Activated naive CD8-positive, alpha-beta T cell treated with anti-CD3 and anti-CD28 coated beads, Interleukin-2, amount 50 U/mL, for 24 hours (primary cell): ENCODE measurements around the gene PRKD3.
A peak's percentile ranks its signal among the peaks of the same experiment; 100 is the strongest.

Source experiments
- ATAC-seq: fragments of 150-1000 bp; cut with Tn5 transposase; one replicate; pipeline ENCODE4 v1.10.0; 2021
- DNase-seq: peaks from one replicate; pipeline ENCODE4 v3.0.0; 2021
- H3K27ac Mint-ChIP-seq: one replicate; pipeline ENCODE4 v1.8.0; 2021; ENCODE audit warnings: mild to moderate bottlenecking, mixed read lengths
- H3K27me3 Mint-ChIP-seq: one replicate; pipeline ENCODE4 v1.8.0; 2021; ENCODE audit warnings: mixed read lengths
- H3K36me3 Mint-ChIP-seq: one replicate; pipeline ENCODE4 v1.8.0; 2021; ENCODE audit warnings: low read depth, mixed read lengths
- H3K4me1 Mint-ChIP-seq: one replicate; pipeline ENCODE4 v1.8.0; 2021; ENCODE audit warnings: mixed read lengths
- H3K4me3 Mint-ChIP-seq: one replicate; pipeline ENCODE4 v1.8.0; 2021; ENCODE audit warnings: mild to moderate bottlenecking, moderate library complexity, mixed read lengths
- H3K9me3 Mint-ChIP-seq: one replicate; pipeline ENCODE4 v1.8.0; 2021; ENCODE audit warnings: mixed read lengths

The PRKD3 gene

DNA sequence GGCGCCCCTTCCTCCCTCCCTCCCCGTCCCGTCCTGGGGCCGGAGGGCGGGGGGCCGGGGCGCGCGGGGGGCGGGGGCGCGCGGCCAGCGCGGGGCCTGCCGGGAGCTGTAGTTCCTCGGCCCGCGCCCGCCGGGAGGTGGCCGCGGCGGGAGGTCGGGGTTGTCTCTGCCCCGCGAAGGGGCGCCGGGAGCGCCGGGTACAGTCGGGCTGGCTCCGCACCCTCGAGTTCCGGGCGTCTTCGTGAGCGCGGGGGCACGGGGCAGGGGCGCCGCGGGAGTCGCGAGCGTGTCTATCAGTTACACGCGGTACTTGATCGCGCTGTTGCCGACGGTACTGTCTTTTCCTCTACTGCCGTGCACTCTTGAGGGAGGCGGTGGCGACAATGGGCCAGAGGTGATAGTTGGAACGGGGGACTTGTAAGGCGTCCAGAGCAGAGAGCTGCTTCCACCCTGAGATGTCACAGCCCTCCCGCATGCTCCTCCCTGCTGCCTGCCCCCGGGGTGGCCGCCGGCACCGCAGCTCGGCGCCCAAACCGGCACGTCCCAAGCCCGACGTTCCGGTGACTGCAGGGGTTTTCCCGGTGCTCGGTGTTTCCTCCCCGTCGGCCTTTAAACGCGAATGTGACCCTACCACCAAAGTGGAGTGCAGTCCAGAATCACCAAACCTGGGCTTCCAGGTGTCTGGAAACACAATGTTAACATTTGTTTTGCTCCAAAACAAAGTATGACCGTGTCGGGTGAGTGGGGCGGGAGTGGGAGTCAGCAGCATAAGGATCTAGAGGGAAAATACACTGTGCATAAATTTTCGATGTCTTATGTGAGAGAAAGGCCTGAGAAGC is at the start of gene PRKD3:
PRKD3 (minus strand) TSS at position 48 of the 839 bp plus-strand sequence. CDS start 8,309 bp downstream, outside the sequence.
- peak within 1 kb of the TSS; percentile 98 for H3K4me3 Mint-ChIP-seq
- ATAC-seq: peak; percentile 73
- no peaks in the 10 kb centered on the region for H3K9me3 Mint-ChIP-seq
- peak; percentile 72 for DNase-seq
- peaks cover 19% of the 10 kb centered on the region for H3K27me3 Mint-ChIP-seq
- H3K36me3 Mint-ChIP-seq: peaks cover 20% of the 10 kb centered on the region
- H3K4me1 Mint-ChIP-seq: peaks cover 42% of the 10 kb centered on the region
- peak within 1 kb of the TSS; percentile 96 for H3K27ac Mint-ChIP-seq

GRCh38 chr2:37372000-37372399 is 47.4 kb upstream of the PRKD3 start:
- no peak overlapping the region for H3K27ac Mint-ChIP-seq

DNA sequence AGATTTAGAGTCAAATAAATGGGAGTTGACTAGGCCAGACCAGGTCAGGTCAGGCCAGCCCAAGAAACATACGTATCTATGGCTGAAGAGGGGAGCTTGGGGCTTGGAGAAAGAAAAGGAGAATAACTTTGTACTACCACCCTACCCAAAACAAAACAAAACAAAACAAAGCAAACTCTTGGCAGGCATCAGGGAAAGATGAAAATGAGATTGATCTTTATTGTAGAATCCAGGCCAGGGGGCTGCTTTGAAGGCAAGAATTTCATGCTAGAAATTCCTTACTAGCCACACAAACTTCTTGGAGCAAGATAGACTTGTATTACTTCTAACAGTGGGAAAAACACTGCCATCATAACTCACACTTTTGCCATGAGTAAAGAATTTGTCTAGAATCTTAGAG is 46.0 kb upstream of the PRKD3 start:
- no peak overlapping the region for H3K27ac Mint-ChIP-seq
- no peak overlapping the region for H3K4me3 Mint-ChIP-seq
- H3K4me1 Mint-ChIP-seq: peaks cover 14% of the 10 kb centered on the region
- no peak for ATAC-seq
- H3K36me3 Mint-ChIP-seq: no peaks in the 10 kb centered on the region
- no peak for DNase-seq
- H3K27me3 Mint-ChIP-seq: peaks cover 32% of the 10 kb centered on the region
- H3K9me3 Mint-ChIP-seq: no peaks in the 10 kb centered on the region

More at GRCh38 chr2:37372000-37372399, 47.4 kb upstream of the PRKD3 start:
- Mint-ChIP-seq H3K4me3 (no peak overlapping the region), H3K4me1 (peaks cover 27% of the 10 kb centered on the region), H3K36me3 (no peaks in the 10 kb centered on the region), H3K27me3 (peaks cover 32% of the 10 kb centered on the region), H3K9me3 (no peaks in the 10 kb centered on the region)
- no peak for ATAC-seq
- no peak for DNase-seq

- Mint-ChIP-seq H3K27ac (peak overlapping the region; percentile 74), H3K9me3 (no peaks in the 10 kb centered on the region), H3K4me1 (peaks cover 4% of the 10 kb centered on the region), H3K36me3 (no peaks in the 10 kb centered on the region), H3K4me3 (peak overlapping the region; percentile 4), H3K27me3 (peaks cover 18% of the 10 kb centered on the region)
- ATAC-seq: peak; percentile 61
- DNase-seq: no peak
Observed at GRCh38 chr2:37367984-37368383, 43.4 kb upstream of the PRKD3 start.

DNA sequence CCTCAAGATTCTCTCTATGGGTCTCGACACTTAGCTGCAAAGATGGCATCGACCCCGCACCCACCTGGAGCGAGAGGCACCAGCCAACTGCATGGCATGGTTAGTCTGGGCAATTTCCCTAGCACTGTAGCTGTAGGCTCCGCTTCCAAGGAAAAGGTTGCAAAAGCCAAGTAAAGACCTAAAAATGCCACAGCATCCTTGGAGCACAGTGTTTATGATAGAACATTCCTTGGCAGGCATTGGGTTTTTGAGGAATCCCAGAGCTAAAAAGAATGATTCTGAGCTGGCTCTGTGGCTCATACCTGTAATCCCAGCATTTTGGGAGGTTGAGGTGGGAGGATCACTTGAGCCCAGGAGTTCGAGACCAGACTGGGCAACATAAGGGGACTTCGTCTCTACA is 42.7 kb upstream of the PRKD3 start:
- Mint-ChIP-seq H3K4me3 (peak overlapping the region; percentile 45), H3K36me3 (no peaks in the 10 kb centered on the region), H3K27ac (peak overlapping the region; percentile 74), H3K9me3 (no peaks in the 10 kb centered on the region), H3K27me3 (peaks cover 19% of the 10 kb centered on the region), H3K4me1 (peaks cover 4% of the 10 kb centered on the region)
- ATAC-seq: peak; percentile 2
- DNase-seq: no peak

DNA sequence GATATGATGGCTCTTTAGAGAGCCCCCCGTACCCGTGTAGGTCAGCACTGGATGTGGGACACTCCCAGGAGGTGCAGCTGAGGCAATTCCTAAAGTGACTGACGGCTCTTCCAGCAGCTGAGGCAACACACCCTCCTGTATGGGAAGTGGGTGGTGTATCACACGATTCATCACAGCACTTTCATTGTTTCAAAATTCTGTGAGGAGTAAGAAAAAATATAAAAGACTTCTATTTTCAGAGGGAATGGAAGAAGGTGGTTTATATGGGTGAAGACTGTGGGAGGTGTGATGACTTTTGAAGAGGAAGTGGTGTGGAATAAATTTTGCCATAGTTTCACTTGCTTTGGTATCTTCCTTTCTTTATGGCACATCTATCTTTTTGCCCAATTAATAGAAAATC is 42.1 kb upstream of the PRKD3 start:
- Mint-ChIP-seq H3K27me3 (peaks cover 19% of the 10 kb centered on the region), H3K4me1 (peaks cover 4% of the 10 kb centered on the region), H3K4me3 (peak overlapping the region; percentile 45), H3K9me3 (no peaks in the 10 kb centered on the region), H3K27ac (peak overlapping the region; percentile 74), H3K36me3 (no peaks in the 10 kb centered on the region)
- peak; percentile 28 for DNase-seq
- peak; percentile 72 for ATAC-seq

GRCh38 chr2:37365669-37366068 is 41.0 kb upstream of the PRKD3 start:
- Mint-ChIP-seq H3K27ac (no peak overlapping the region), H3K36me3 (no peaks in the 10 kb centered on the region), H3K4me1 (peaks cover 4% of the 10 kb centered on the region), H3K27me3 (peaks cover 28% of the 10 kb centered on the region), H3K9me3 (no peaks in the 10 kb centered on the region), H3K4me3 (no peak overlapping the region)
- peak; percentile 66 for ATAC-seq
- DNase-seq: no peak

DNA sequence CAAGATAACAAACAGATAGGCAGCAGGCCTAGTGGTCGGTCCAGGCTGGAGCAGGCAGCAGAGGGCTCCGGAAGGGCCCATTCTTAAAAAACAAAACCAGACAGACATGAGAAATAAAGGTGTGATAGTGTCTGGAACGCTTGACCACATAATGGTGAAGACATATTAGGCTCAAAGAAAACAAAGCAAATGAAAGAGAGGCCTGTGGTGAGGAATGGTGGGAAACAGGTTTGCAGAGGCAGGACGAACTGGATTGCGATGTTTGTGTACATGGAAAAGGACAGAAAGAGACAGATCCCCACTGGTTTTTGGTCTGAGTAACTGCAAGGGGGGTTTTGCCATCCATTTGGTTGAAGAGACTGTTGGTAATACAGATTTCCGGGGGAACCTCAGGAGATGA is 39.7 kb upstream of the PRKD3 start:
- Mint-ChIP-seq H3K4me3 (no peak overlapping the region), H3K27ac (no peak overlapping the region), H3K36me3 (no peaks in the 10 kb centered on the region), H3K9me3 (no peaks in the 10 kb centered on the region), H3K27me3 (peaks cover 37% of the 10 kb centered on the region), H3K4me1 (peaks cover 4% of the 10 kb centered on the region)
- no peak for DNase-seq
- ATAC-seq: no peak

- H3K36me3 Mint-ChIP-seq: no peaks in the 10 kb centered on the region
- no peak for ATAC-seq
- H3K4me3 Mint-ChIP-seq: no peak overlapping the region
- no peaks in the 10 kb centered on the region for H3K9me3 Mint-ChIP-seq
- H3K27me3 Mint-ChIP-seq: peaks cover 49% of the 10 kb centered on the region
- H3K4me1 Mint-ChIP-seq: no peaks in the 10 kb centered on the region
- no peak overlapping the region for H3K27ac Mint-ChIP-seq
- DNase-seq: no peak
Observed at GRCh38 chr2:37361994-37362698, 37.5 kb upstream of the PRKD3 start.

DNA sequence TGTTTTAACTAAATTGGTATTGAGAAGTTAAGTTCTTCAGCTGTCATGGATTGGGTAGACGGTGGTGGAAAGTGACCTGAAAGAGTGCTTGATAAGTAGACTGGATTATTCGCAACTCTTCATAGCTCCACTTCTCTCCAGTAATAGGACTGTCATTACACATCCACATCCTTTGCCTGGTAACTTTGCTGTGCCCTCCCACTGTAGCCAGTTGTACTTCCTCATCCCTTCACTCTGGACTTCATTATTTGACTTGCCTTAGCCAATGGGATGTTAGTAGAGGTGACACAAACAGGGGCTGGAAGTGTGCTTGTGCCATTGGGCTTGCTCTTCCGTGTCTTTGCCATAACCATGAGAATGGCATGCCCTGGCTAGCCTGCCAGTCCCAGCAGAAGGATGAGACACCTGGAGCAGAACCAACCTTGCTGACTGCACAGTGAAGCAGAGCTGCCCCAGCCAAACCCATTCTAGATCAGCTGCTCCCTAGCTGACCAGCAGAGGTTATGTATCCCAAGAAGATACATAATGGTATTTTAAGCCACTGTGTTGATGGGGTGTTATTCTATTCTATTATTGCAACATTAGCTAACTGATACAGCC is 36.7 kb upstream of the PRKD3 start:
- no peak for ATAC-seq

GRCh38 chr2:37358466-37358865 is 33.8 kb upstream of the PRKD3 start:
- no peaks in the 10 kb centered on the region for H3K4me1 Mint-ChIP-seq
- no peaks in the 10 kb centered on the region for H3K36me3 Mint-ChIP-seq
- ATAC-seq: no peak
- H3K27me3 Mint-ChIP-seq: peaks cover 70% of the 10 kb centered on the region
- no peaks in the 10 kb centered on the region for H3K9me3 Mint-ChIP-seq
- no peak overlapping the region for H3K27ac Mint-ChIP-seq
- no peak overlapping the region for H3K4me3 Mint-ChIP-seq
- DNase-seq: no peak

More for the DNA sequence above, 36.7 kb upstream of the PRKD3 start:
- Mint-ChIP-seq H3K4me1 (no peaks in the 10 kb centered on the region), H3K27me3 (peaks cover 53% of the 10 kb centered on the region), H3K9me3 (no peaks in the 10 kb centered on the region), H3K36me3 (no peaks in the 10 kb centered on the region), H3K4me3 (no peak overlapping the region), H3K27ac (no peak overlapping the region)
- DNase-seq: no peak

DNA sequence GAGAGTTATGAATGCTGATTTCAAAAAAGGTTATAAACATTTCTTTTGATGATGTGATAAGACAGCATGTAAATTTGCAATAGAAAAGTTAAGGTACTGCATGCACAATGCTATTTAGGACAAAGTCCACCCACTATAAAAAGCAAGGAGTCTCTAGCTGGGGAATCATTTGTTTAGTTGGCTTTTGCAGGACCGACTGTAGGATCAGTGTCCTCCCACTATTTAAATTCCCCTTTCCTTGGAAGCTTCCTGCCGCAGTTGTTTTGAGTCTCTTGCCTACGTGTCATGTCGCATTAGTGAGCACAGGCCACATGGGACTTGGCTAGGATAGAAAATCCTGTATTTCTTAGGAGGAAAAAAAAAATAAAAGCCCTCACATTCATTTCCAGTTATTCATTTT is 32.9 kb upstream of the PRKD3 start:
- no peak for DNase-seq

DNA sequence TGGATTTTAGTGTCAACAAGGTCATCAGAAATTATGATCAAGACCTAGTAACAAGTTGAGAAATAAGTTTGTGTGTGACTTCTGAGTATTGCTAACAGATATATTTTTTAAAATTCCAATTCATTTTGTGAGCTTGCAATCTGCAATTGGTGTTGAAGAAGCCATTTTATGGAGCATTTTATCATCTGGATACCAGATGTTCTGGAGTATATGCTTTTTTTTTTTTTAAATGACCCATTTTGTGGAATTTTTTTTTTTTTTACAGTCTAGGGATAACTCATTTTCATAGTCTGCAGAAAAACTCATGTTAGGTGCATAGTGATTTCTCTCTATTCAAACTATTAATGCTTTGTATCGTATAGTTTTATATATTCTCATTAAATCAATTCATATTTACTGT is 32.4 kb upstream of the PRKD3 start:
- ATAC-seq (no peak), DNase-seq (no peak)
- no peak overlapping the region for H3K27ac Mint-ChIP-seq
- no peak overlapping the region for H3K4me3 Mint-ChIP-seq
- no peaks in the 10 kb centered on the region for H3K4me1 Mint-ChIP-seq
- H3K36me3 Mint-ChIP-seq: no peaks in the 10 kb centered on the region
- peaks cover 63% of the 10 kb centered on the region for H3K27me3 Mint-ChIP-seq
- H3K9me3 Mint-ChIP-seq: no peaks in the 10 kb centered on the region

More for the DNA sequence above, 32.9 kb upstream of the PRKD3 start:
- no peak overlapping the region for H3K4me3 Mint-ChIP-seq
- H3K27ac Mint-ChIP-seq: no peak overlapping the region
- no peaks in the 10 kb centered on the region for H3K9me3 Mint-ChIP-seq
- H3K4me1 Mint-ChIP-seq: no peaks in the 10 kb centered on the region
- ATAC-seq: no peak
- H3K27me3 Mint-ChIP-seq: peaks cover 67% of the 10 kb centered on the region
- H3K36me3 Mint-ChIP-seq: no peaks in the 10 kb centered on the region

DNA sequence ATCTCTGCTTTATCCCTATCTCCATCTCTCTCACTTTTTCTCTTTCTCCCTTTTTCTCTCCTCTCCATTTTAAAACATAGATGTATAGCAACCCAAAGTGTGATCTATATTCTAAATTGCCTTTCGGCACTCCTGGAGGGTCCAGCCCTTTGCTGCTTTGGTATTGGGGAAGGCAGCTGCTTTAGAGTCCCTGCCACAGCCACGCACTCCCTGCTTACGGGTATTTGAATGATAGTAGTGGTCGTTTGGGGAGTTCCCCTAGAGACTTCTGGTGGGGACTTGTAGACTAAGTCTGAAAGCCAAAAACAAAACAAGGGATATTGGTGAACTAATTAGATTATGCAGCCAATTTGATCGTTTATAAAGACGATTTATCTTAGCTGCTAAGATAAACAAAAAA is 31.7 kb upstream of the PRKD3 start:
- Mint-ChIP-seq H3K4me3 (no peak overlapping the region), H3K27ac (no peak overlapping the region), H3K9me3 (no peaks in the 10 kb centered on the region), H3K36me3 (no peaks in the 10 kb centered on the region), H3K27me3 (peaks cover 55% of the 10 kb centered on the region), H3K4me1 (no peaks in the 10 kb centered on the region)
- no peak for DNase-seq
- no peak for ATAC-seq

DNA sequence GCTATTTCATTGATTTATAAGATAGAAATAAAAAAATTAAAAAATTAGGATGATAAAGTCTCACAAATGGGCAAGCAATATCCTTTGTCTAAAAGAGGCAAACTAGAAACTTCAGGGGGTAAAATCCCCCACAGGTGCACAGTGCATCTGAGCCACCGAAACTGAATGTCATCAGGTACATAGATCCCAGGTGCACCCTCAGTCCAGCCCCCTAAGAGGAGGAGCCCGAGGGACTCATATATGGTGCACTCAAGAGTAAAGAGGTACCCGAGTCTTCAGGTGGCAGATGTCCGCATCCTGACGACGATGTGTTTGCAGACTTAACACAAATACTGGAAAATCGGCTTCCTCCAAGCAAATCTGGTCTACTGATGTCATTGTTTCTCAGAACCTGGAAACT is 31.1 kb upstream of the PRKD3 start:
- Mint-ChIP-seq H3K27ac (no peak overlapping the region), H3K4me1 (peaks cover under 1% of the 10 kb centered on the region), H3K9me3 (no peaks in the 10 kb centered on the region), H3K36me3 (no peaks in the 10 kb centered on the region), H3K4me3 (no peak overlapping the region), H3K27me3 (peaks cover 49% of the 10 kb centered on the region)
- DNase-seq (no peak), ATAC-seq (no peak)
